Measurements from ENCODE around the gene C5AR2. TPM values are rescaled to one million over a fixed set of nuclear protein-coding genes. Genes with fewer than 3 reads are reported as not detected.

C5AR2 gene
- polyA plus RNA-seq, 1 donor (not counting 4 experiments of a cell fraction or from before 2014, with no cell fraction given): not detected

GRCh38 chr19:47379381-47379938, 47.5 kb downstream of the C5AR2 start:
- no peak overlapping the region for H3K4me2 ChIP-seq (ENCODE audit: control insufficient read depth, extremely low read depth, insufficient read depth, low read depth, low read length)
- no peaks in the 10 kb centered on the region for H3K9me3 ChIP-seq (ENCODE audit: control insufficient read depth, low read depth, low read length)
- H3K36me3 ChIP-seq (ENCODE audit: control insufficient read depth in 2 of 2, extremely low read depth in 1 of 2, insufficient read depth in 2 of 2, low read length in 2 of 2): peaks cover 23 to 45% of the 10 kb centered on the region in 2 experiments
- H4K20me1 ChIP-seq (ENCODE audit: control insufficient read depth, extremely low read depth, insufficient read depth, low read length): no peaks in the 10 kb centered on the region
- H3K4me3 ChIP-seq (ENCODE audit: control insufficient read depth in 2 of 3, extremely low read depth in 1 of 3, insufficient read depth in 2 of 3, low read depth in 1 of 3, low read length in 3 of 3): no peak overlapping the region
- dilution Hi-C loops (cut with MboI; ENCODE audit: extremely low pct_ligation_motif_present, low sequenced_read_pairs): no loop called here
- DNase-seq (ENCODE audit: low read depth, low spot score) (no peak), FAIRE-seq (no peak)
- H3K9ac ChIP-seq (ENCODE audit: control insufficient read depth, extremely low read depth, insufficient read depth, low read length): no peak overlapping the region
- H3K79me2 ChIP-seq (ENCODE audit: control insufficient read depth, insufficient read depth, low read length): no peaks in the 10 kb centered on the region
- H3K27me3 ChIP-seq (ENCODE audit: control insufficient read depth, extremely low read depth, insufficient read depth, low read length): no peaks in the 10 kb centered on the region
- H3K27ac ChIP-seq (ENCODE audit: control insufficient read depth, insufficient read depth, low read length): no peak overlapping the region
- no peak for TF ChIP-seq CTCF (optimal IDR thresholded peaks at IDR 0.05 in 1 of 3, IDR thresholded peaks at IDR 0.05 in 1 of 3, conservative IDR thresholded peaks at IDR 0.05 in 1 of 3; ENCODE audit: extremely low read depth in 1 of 3, insufficient read depth in 2 of 3, low read length in 3 of 3)
- no peak for TF ChIP-seq EZH2 (IDR thresholded peaks at IDR 0.05; ENCODE audit: low read length)
- no peaks in the 10 kb centered on the region for H3K4me1 ChIP-seq (ENCODE audit: control insufficient read depth, extremely low read depth, insufficient read depth, low read length)
- H2AFZ ChIP-seq (ENCODE audit: control insufficient read depth, low read length): no peak overlapping the region
- no peaks in the 10 kb centered on the region for H3K9me1 ChIP-seq (ENCODE audit: control insufficient read depth, extremely low read depth, insufficient read depth, low read length)

- Histone ChIP-seq H3K36me3 (ENCODE audit: control insufficient read depth in 2 of 2, extremely low read depth in 1 of 2, insufficient read depth in 2 of 2, low read length in 2 of 2) (peaks cover 23 to 36% of the 10 kb centered on the region in 2 experiments), H3K27me3 (ENCODE audit: control insufficient read depth, extremely low read depth, insufficient read depth, low read length) (no peaks in the 10 kb centered on the region), H2AFZ (ENCODE audit: control insufficient read depth, low read length) (no peak overlapping the region), H3K27ac (ENCODE audit: control insufficient read depth, insufficient read depth, low read length) (no peak overlapping the region), H3K9ac (ENCODE audit: control insufficient read depth, extremely low read depth, insufficient read depth, low read length) (no peak overlapping the region), H4K20me1 (ENCODE audit: control insufficient read depth, extremely low read depth, insufficient read depth, low read length) (no peaks in the 10 kb centered on the region), H3K4me2 (ENCODE audit: control insufficient read depth, extremely low read depth, insufficient read depth, low read depth, low read length) (no peak overlapping the region), H3K79me2 (ENCODE audit: control insufficient read depth, insufficient read depth, low read length) (no peaks in the 10 kb centered on the region), H3K4me3 (ENCODE audit: control insufficient read depth in 2 of 3, extremely low read depth in 1 of 3, insufficient read depth in 2 of 3, low read depth in 1 of 3, low read length in 3 of 3) (no peak overlapping the region), H3K9me1 (ENCODE audit: control insufficient read depth, extremely low read depth, insufficient read depth, low read length) (no peaks in the 10 kb centered on the region), H3K4me1 (ENCODE audit: control insufficient read depth, extremely low read depth, insufficient read depth, low read length) (no peaks in the 10 kb centered on the region), H3K9me3 (ENCODE audit: control insufficient read depth, low read depth, low read length) (no peaks in the 10 kb centered on the region)
- FAIRE-seq (no peak), DNase-seq (ENCODE audit: low read depth, low spot score) (no peak)
- no peak for TF ChIP-seq CTCF (optimal IDR thresholded peaks at IDR 0.05 in 1 of 3, IDR thresholded peaks at IDR 0.05 in 1 of 3, conservative IDR thresholded peaks at IDR 0.05 in 1 of 3; ENCODE audit: extremely low read depth in 1 of 3, insufficient read depth in 2 of 3, low read length in 3 of 3)
- no peak for TF ChIP-seq EZH2 (IDR thresholded peaks at IDR 0.05; ENCODE audit: low read length)
- dilution Hi-C loops (cut with MboI; ENCODE audit: extremely low pct_ligation_motif_present, low sequenced_read_pairs): no loop called here
Measured at GRCh38 chr19:47380559-47380958, 48.6 kb downstream of the C5AR2 start.

Measured in keratinocyte (primary cell).